ENCODE results near the gene CRHR1.

- no peak for TF ChIP-seq POLR2AphosphoS5 (IDR thresholded peaks at IDR 0.05; ENCODE audit: low read depth, low read length)
- no peak for TF ChIP-seq FOXP2 (optimal IDR thresholded peaks at IDR 0.05; ENCODE audit: borderline replicate concordance, extremely low read depth, extremely low read length, insufficient read depth)
- no peak for TF ChIP-seq TAF1 (IDR thresholded peaks at IDR 0.05; ENCODE audit: borderline replicate concordance, insufficient read depth, low read length)
- no peak for TF ChIP-seq REST (IDR thresholded peaks at IDR 0.05; ENCODE audit: insufficient read depth in 1 of 2, low read depth in 2 of 2, low read length in 2 of 2)
Measured at GRCh38 chr17:45838751-45839295, 54.7 kb downstream of the CRHR1 start.

Data from PFSK-1 (cell line).